ENCODE data around the gene KATNAL2.
"Not testable (repeated sequence)": the region's sequence is repeated elsewhere in the genome, so short reads cannot be mapped to it uniquely, and the experiment has no call there.

Gene KATNAL2

DNA sequence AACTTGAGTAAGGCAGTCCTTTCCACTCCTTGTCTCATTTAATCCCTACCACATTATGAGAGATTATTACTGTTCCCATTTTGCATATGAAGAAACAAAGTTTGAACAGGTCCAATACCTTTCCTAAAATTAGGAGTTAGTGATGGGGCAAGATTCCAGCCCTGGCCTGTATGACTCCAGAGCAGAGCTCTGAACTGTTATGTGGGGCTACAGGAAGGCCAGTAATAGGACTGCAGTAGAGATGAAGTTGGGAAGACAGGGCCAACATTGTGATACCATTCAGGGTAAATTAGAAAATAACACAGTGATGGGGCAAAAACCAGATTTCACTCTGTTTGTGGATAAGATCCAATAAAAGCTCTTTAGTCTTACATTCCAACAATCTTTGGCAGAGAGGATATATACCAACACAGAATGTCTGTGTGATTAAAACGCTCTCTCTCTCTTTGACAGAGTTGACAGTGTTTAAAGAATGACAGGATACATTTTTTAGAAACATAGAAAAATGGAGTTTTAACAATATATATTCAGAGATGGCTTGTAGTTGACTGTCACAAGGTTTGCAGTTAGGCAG is 22.7 kb downstream of the KATNAL2 start:
- DNase-seq (ENCODE audit: low read depth), result no peak

DNA sequence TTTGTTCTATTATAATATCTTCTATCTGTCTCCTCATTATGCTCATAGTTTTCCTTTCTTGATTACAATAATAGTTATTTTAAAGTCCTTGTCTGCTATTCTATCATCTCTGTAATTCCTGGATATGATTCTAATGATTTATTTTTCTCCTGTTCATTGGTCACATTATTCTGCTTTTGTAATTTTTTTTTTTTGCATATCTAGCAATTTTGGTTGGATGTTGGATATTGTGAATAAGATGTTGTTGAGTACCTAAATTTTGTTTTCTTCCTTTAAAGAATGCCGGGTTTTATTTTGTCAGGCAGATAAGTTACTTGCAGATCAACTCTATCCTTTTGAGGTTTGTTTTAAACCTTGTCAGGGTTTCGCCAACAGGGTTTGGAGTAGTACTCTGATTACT is 25.2 kb downstream of the KATNAL2 start:
- DNase-seq (ENCODE audit: low read depth), result no peak

DNA sequence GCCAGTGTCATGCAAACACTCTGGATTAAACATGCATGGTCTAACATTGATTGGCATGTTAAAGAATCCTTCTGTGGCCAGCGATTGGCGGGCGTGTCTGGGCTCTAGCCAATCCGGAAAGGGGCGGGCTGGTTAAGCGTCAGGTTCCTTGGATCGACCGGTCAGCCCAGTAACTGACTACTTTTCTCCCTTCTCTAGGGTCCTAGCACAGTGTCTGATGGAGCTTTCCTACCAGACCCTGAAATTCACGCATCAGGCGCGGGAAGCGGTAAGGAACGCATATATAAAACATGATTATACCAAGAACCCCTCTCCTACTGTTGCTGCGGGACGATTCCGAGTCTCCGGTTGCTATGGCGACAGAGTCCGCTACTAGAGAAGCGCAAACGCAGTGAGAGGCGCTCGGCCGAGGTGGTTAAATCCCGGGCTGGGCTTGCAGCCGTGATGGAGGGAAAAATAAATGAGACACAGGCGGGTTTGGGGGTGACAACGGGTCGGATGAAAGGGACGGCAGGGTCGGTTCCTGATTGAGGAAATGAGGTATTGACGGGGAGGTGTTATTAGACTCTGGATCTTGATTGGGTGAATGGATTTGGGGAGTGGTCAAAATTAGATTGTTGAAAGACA is 29.4 kb downstream of the KATNAL2 start:
- DNase-seq (ENCODE audit: low read depth), result peak; percentile 70

DNA sequence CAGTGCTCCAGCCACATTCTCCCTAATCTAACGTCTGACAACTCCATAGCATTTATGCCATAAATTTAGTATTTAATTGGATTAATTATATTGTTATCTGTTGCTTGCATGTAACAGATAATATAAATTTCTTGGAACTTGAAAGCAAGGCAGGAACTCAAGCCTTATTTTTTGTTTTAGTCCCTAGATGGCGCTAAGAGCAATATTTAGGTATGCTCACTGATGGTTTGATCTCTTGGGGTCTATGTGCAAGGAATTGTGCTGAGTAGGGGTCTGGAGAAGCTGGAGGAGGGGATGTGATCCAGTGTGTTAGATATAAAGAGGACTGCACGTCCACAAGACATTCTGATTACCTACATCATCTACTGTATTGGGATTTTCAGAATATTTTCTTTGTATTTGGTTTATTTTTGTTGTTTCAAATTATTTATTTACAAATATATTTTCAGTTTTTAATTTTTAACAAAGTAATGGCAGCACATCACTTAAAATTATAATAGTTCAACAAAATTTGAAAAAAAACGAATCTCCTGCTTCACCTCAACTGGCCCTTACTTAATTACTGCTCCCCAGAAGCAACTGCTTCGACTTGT is 32.8 kb downstream of the KATNAL2 start:
- DNase-seq (ENCODE audit: low read depth), result no peak

DNA sequence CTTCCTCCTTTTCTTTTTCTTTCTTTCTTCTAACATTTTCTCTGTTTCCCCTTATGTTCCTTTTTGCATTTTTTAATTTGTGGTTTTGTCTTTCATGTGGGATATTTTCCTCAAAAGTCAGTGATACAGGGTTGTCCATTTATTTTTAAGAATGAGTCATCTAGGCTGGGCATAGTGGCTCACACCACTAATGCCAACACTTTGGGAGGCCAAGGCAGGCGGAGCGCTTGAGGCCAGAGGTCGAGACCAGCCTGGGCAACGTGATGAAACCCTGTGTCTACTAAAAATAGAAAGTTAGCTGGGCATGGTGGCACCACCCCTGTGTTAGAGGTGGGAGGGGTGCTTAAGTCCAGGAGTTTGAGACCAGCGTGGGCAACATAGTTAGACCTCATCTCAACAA is 35.8 kb downstream of the KATNAL2 start:
- DNase-seq (ENCODE audit: low read depth), result no peak

DNA sequence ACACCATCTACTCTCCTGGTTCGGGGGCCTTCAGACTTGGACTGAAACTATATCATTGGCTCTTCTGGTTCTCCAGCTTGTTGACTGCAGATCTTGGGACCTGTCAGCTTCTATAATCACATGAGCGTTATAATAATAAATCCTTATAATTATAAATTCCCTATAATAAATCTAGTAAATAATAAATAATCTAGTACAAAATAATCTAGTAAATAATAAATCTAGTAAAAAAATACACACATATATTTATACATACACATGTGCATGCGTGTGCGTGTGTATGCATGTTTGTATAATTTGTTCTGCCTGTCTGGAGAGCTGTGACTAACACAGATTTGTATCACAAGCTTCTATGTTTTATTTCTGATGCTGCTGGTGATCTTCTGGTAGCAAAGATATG is 40.8 kb downstream of the KATNAL2 start:
- DNase-seq (ENCODE audit: low read depth), result no peak

DNA sequence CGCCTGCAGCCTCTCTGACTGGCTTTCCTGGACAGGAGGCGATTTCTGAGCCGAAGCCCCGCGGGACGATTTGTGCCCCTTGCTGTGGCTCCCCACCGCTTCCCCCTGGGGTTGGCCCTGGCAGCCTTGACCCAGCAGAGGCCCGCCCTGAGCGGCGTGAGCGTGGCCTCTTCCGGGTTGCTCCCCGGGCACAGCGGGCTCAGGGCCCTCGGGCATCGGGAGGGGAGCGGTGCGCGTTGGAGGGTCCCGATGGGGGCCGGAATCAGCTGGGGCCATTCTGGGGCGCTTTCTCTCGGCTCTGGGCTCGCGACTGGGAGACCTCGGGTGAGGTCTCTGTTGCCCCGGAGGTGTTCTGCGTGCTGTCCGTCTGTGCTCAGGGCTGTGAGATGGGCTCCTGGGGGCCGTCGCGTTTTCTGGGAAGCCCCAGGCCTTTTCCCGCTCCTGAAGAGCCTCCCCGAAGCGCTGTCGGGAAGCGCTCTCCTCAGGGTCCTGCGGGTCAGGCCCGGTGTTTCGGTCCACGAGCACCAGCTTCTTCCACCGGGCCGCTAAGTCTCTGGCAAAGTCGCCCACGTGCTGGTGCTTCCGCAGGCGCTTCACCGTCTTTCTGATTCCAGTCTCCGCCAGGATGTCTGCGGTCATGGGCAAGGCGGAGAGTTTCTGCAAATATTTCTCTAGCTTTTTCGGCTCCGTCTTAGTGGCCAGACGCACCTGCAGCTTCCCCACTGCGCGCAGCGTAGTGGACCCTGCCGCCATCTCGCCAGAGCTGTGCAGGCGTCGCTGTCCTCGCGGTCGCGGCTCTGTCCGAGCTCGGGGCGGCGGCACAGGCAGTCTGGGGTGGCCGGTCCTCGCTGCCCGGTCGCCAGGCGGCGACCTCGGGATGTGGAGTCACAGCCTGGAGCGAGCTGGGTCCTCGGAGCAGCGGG is 46.5 kb downstream of the KATNAL2 start:
- not testable (repeated sequence) for DNase-seq (ENCODE audit: low read depth)

DNA sequence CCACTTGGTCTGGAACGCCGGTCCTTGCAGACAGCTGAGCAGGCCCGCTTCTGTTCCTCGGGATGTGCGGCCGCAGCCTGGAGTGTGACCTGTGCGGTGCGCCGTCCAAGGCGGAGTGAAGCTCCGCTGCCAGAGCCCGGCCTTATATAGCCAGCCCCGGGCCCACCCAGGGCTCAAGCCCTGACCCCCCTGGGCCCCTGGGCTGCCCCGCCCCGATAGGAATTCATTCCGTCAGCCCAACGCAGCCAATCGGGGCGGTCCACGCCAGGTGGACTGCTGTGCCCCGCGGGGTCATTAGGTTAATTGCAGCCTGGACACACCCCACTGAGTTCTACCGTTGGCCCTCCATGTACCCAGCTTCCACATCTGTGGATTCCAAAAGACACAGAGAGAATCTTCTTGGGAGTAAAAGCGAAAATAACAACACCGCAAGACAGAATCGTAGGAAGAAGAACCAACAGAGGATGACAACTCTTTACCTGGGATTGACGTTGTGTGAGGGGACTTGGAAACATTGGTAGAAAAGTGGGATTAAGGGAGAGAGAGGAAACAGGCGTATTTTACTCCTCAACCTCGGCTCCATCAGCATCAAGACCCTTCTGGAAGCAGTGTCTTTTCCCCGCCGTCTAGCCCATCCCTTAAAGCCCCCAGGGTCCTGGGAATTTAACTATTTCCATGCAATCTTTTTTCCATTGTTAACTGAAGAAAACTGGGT is 47.3 kb downstream of the KATNAL2 start:
- not testable (repeated sequence) for DNase-seq (ENCODE audit: low read depth)

DNA sequence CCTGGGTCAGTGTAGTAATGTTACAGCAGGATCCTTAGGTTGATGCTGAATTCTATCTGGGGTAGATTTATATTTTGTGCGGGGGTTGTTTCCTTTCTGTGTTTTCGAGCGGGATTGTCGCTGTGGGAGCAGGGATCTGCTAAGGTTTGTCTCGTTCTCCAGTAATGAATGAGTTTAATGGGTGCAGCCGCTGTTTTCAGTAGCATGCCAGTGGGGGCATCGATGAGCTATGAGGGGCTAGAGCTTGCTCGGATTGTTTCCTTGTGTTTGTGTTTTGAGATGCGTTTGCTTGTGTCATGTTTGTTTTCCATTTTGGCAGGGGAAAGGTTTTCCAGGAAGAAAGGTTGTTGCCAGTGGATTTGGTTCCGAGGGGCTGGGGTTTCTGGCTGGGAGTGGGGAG is 48.9 kb downstream of the KATNAL2 start:
- not testable (repeated sequence) for DNase-seq (ENCODE audit: low read depth)

DNA sequence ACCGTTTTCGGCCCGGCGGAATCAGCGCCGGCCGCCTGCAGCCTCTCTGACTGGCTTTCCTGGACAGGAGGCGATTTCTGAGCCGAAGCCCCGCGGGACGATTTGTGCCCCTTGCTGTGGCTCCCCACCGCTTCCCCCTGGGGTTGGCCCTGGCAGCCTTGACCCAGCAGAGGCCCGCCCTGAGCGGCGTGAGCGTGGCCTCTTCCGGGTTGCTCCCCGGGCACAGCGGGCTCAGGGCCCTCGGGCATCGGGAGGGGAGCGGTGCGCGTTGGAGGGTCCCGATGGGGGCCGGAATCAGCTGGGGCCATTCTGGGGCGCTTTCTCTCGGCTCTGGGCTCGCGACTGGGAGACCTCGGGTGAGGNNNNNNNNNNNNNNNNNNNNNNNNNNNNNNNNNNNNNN is 52.1 kb downstream of the KATNAL2 start:
- DNase-seq (ENCODE audit: low read depth), result not testable (repeated sequence)

DNA sequence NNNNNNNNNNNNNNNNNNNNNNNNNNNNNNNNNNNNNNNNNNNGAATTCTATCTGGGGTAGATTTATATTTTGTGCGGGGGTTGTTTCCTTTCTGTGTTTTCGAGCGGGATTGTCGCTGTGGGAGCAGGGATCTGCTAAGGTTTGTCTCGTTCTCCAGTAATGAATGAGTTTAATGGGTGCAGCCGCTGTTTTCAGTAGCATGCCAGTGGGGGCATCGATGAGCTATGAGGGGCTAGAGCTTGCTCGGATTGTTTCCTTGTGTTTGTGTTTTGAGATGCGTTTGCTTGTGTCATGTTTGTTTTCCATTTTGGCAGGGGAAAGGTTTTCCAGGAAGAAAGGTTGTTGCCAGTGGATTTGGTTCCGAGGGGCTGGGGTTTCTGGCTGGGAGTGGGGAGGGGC is 102.5 kb downstream of the KATNAL2 start:
- not testable (repeated sequence) for DNase-seq (ENCODE audit: low read depth)

DNA sequence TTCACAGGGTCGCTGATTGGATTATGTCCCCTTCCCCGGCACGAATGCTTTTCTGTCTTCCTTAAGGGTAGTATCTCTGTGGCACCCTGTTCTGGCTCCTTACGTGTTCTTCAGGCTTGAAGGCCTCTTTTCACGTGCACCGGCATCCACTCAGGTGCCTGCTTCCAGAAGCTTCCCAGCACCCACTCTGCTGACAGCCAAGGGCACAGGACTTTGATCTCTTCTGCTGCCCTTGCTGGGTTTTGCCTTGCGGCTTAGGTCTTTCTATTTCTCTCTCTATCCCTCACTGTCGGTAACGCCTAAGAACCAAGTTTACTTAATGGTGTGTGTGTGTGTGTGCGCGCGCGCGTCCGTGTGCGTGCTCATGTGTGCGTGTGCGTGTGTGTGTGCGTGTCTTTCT is 103.4 kb downstream of the KATNAL2 start:
- DNase-seq (ENCODE audit: low read depth), result not testable (repeated sequence)

DNA sequence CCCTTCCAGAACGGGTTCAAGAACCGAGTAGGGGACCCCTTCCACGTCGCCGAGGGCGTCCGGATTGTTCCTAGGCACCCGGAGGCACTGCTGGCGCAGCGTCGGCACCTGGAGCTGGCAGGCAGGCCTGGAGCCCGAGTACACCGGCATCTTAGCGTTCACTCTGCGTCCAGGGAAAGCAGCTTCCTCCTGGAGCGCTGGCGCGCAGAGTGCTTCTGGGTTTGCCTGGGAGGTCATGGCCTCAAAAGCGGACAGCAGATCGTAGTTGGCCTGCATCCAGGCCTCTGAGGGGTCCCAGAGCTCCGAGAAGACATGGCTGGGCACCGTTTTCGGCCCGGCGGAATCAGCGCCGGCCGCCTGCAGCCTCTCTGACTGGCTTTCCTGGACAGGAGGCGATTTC is 105.4 kb downstream of the KATNAL2 start:
- DNase-seq (ENCODE audit: low read depth), result not testable (repeated sequence)

DNA sequence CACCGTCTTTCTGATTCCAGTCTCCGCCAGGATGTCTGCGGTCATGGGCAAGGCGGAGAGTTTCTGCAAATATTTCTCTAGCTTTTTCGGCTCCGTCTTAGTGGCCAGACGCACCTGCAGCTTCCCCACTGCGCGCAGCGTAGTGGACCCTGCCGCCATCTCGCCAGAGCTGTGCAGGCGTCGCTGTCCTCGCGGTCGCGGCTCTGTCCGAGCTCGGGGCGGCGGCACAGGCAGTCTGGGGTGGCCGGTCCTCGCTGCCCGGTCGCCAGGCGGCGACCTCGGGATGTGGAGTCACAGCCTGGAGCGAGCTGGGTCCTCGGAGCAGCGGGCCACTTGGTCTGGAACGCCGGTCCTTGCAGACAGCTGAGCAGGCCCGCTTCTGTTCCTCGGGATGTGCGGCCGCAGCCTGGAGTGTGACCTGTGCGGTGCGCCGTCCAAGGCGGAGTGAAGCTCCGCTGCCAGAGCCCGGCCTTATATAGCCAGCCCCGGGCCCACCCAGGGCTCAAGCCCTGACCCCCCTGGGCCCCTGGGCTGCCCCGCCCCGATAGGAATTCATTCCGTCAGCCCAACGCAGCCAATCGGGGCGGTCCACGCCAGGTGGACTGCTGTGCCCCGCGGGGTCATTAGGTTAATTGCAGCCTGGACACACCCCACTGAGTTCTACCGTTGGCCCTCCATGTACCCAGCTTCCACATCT is 106.5 kb downstream of the KATNAL2 start:
- DNase-seq (ENCODE audit: low read depth), result not testable (repeated sequence)

DNA sequence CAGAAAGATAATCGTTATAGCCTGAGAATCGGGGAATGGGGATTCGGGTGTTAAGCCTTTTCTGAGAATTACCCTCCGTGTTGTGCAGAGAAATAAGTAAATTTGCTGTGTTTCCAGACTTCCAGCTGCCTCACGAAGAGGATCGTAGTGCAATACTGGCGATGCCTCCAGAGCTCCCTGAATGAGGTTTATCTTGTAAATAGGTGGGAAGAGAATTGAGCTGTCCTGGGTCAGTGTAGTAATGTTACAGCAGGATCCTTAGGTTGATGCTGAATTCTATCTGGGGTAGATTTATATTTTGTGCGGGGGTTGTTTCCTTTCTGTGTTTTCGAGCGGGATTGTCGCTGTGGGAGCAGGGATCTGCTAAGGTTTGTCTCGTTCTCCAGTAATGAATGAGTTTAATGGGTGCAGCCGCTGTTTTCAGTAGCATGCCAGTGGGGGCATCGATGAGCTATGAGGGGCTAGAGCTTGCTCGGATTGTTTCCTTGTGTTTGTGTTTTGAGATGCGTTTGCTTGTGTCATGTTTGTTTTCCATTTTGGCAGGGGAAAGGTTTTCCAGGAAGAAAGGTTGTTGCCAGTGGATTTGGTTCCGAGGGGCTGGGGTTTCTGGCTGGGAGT is 108.3 kb downstream of the KATNAL2 start:
- DNase-seq (ENCODE audit: low read depth), result not testable (repeated sequence)

DNA sequence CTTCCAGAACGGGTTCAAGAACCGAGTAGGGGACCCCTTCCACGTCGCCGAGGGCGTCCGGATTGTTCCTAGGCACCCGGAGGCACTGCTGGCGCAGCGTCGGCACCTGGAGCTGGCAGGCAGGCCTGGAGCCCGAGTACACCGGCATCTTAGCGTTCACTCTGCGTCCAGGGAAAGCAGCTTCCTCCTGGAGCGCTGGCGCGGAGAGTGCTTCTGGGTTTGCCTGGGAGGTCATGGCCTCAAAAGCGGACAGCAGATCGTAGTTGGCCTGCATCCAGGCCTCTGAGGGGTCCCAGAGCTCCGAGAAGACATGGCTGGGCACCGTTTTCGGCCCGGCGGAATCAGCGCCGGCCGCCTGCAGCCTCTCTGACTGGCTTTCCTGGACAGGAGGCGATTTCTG is 111.3 kb downstream of the KATNAL2 start:
- not testable (repeated sequence) for DNase-seq (ENCODE audit: low read depth)

DNA sequence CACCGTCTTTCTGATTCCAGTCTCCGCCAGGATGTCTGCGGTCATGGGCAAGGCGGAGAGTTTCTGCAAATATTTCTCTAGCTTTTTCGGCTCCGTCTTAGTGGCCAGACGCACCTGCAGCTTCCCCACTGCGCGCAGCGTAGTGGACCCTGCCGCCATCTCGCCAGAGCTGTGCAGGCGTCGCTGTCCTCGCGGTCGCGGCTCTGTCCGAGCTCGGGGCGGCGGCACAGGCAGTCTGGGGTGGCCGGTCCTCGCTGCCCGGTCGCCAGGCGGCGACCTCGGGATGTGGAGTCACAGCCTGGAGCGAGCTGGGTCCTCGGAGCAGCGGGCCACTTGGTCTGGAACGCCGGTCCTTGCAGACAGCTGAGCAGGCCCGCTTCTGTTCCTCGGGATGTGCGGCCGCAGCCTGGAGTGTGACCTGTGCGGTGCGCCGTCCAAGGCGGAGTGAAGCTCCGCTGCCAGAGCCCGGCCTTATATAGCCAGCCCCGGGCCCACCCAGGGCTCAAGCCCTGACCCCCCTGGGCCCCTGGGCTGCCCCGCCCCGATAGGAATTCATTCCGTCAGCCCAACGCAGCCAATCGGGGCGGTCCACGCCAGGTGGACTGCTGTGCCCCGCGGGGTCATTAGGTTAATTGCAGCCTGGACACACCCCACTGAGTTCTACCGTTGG is 112.4 kb downstream of the KATNAL2 start:
- not testable (repeated sequence) for DNase-seq (ENCODE audit: low read depth)

DNA sequence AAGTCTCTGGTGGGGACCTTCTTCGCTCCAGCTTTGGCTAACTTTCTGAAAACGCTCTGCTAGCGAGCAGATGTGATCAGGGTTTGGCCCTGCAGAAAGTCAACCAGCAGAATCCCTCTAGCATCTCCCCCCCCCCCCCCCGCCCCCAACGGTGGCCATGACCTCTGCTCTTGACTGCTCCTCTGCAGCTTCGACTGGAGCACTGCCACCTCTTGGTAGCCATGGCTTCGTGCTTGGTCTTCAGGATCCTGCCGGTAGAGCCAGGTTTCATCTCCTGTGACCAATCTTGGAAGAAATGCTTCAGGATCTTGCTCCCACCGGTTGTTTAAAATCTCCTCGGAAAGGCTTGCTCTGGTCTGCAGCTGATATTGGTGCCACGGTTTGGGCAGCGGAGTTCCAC is 113.5 kb downstream of the KATNAL2 start:
- DNase-seq (ENCODE audit: low read depth), result not testable (repeated sequence)

DNA sequence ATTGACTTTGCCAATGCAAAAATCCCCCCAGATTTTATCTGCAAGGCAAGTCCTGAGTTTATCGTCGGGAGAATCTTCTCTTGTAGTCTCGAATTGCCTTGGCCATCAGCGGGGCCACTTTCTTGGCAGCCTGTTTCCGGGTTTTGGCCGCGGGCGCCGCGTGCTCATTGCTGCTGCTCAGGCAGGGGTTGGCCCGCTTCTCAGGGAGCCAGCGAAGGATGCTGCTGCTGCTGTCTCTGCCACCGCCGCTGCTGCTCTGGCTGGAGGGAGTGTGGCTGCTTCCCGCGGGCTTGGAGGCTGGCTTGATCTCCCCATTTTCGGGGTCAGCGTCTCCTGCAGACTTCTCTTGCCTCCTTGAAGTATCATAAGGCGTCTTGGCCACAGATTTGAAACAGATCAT is 115.5 kb downstream of the KATNAL2 start:
- DNase-seq (ENCODE audit: low read depth), result no peak

DNA sequence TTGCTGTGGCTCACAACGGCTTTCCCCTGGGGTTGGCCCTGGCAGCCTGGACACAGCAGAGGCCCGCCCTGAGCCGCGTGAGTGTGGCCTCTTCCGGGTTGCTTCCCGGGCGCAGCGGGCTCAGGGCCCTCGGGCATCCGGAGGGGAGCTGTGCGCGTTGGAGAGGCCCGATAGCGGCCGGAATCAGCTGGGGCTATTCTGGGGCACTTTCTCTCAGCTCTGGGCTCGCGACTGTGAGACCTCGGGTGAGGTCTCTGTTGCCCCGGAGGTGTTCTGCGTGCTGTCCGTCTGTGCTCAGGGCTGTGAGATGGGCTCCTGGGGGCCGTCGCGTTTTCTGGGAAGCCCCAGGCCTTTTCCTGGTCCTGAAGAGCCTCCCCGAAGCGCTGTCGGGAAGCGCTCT is 117.2 kb downstream of the KATNAL2 start:
- not testable (repeated sequence) for DNase-seq (ENCODE audit: low read depth)
